Stimulated activated CD4-positive, alpha-beta T cell treated with anti-CD3 and anti-CD28 coated beads, Interleukin-1b, Interleukin-23, amount 100 ng/mL, for 24 hours (primary cell): ENCODE data around the gene PRPF19.

Source experiments
- DNase-seq, 4 experiments: peaks; one replicate each; pipeline ENCODE4 v3.0.0-alpha.2; 2020; ENCODE audit warnings: low read depth in 4 of 4, low spot score in 1 of 4

The PRPF19 gene

DNA sequence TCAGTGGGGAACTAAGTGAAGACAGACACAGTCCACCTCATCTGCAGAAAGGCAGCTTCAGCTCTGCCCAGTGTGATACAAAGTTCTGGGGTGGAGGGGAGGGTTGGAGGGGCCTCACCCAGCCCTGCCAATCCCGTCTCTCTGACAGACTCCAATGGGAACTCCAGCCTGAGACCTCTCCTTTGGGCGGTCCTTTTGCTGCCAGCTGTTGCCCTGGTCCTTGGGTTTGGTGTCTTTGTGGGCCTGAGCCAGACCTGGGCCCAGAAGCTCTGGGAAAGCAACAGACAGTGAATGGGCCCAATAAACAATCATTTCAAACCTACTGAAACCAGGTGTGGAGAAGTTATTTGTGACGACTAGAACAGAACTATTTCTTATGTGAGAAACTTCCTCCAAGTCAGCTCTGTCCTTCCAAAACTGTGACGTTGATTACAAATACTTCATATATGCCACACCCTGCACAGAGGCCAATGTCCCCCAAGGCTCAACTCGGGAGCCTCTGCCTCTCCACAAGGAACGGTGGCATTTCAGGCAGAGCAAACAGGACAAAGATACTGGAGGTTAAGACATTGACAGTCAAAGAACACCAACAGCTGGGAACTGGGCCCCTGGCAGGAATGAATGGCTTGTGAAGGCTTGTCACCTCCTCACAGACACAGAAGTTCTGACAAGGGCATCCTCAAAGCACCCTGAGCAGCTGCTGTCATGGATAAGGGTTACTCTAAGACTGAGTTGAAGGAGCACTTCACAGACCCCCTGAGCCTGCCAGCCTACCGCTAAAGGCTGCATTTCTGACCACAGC is 30.8 kb downstream of the PRPF19 start:
- no peak for DNase-seq

- DNase-seq, result no peak
These were observed 31.7 kb downstream of the PRPF19 start for GRCh38 chr11:60874421-60875365.

DNA sequence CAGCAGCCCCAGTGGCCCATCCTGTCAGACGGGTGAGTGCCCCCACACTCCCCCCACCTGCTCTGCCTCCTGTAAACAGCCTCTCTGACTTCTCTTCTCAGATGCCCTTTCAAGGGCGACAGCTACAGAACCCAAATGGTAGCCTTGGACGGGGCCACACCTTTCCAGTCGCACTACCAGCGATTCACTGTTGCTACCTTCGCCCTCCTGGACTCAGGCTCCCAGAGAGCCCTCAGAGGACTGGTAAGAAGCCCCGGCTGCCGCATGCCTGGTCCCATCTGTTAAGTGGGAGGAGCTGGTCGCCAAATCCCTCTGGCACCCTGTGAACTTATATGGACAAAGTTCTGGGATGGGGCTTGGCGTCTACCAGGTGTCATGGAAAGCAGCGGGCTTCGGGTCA is 32.9 kb downstream of the PRPF19 start:
- DNase-seq, result no peak

DNA sequence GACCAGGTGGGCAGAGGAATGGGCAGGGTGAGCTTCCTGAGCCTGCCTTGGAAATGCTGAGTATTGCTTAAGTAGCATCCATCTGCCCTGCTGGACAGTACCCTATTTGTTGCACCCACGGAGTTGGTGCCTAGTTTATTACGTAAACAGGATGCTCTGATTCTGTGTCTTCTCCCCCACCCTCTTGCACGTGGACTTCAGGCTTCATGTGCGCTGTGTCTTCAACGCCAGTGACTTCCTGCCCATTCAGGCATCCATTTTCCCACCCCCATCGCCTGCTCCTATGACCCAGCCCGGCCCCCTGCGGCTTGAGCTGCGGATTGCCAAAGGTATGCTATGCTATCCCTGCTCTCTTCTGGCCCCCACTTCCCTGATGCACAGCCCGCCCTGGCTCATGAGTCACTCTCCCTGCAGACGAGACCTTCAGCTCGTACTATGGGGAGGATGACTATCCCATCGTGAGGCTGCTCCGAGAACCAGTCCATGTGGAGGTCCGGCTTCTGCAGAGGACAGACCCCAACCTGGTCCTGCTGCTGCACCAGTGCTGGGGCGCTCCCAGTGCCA is 33.3 kb downstream of the PRPF19 start:
- no peak for DNase-seq

- DNase-seq, result no peak
These were observed 34.0 kb downstream of the PRPF19 start for GRCh38 chr11:60872124-60872960.

DNA sequence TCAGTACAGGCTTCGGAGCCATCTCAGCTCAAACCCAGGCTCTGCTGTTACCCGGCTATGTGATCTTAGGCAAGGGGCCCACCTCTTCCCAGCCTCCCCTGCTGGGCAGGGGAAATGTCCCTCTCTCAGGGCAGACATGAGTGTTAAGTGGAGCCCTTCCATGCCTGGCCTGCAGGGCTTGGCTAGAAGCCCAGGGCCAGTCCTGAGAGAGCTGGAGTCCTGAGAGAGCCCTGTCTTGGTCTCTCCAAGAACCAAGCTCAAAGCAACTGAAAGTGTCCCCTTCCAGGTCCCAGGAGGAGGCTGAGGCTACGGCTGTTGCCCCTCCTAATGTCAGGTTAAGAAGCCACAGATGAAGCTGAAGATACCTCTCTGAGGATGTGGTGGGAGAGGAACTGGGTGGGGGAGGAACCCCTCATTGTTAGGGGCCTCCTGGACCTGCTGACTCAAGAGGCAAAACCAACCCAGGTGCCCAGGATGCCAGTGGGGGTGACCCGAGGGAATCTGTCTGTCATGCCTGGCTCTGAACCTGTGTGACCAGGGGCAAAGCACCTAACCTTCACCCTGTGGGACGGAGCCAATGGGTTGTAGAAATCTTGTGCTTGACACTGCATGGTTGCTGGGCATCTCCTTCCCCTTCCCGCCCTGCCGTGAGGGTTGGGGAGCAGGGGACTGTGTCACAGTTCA is 34.9 kb downstream of the PRPF19 start:
- DNase-seq, result no peak

DNA sequence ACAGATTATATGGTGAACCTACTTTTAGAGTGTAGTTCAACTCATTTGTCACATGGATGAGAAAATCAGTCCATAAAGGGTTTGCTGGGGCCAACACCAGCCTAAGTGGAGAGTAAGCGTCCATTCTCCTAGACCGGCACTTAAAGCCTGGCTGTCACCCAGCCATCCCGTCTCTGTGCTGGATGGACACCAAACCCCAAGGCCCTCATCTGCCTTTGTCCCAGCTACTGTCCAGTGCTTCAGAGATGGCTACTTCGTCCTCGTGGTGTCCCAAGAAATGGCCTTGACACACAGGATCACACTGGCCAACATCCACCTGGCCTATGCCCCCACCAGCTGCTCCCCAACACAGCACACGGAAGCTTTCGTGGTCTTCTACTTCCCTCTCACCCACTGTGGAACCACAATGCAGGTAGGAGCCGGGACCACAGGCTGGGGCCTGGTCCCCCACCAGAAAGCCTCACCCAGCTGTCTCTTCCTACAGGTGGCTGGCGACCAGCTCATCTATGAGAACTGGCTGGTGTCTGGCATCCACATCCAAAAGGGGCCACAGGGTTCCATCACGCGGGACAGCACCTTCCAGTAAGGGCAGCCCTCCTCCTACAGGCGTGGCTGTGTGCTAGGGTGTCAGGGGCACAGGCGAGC is 35.5 kb downstream of the PRPF19 start:
- no peak for DNase-seq

- no peak for DNase-seq
These were observed 36.1 kb downstream of the PRPF19 start for GRCh38 chr11:60870276-60870675.

DNA sequence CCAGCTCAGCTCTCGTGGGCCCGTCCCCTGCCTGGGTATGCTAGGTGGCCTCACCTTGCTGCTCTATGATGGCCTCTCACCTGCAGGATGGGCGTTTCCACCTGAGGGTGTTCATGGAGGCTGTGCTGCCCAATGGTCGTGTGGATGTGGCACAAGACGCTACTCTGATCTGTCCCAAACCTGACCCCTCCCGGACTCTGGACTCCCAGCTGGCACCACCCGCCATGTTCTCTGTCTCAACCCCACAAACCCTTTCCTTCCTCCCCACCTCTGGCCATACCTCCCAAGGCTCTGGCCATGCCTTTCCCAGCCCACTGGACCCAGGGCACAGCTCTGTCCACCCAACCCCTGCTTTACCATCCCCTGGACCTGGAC is 36.9 kb downstream of the PRPF19 start:
- no peak for DNase-seq

DNA sequence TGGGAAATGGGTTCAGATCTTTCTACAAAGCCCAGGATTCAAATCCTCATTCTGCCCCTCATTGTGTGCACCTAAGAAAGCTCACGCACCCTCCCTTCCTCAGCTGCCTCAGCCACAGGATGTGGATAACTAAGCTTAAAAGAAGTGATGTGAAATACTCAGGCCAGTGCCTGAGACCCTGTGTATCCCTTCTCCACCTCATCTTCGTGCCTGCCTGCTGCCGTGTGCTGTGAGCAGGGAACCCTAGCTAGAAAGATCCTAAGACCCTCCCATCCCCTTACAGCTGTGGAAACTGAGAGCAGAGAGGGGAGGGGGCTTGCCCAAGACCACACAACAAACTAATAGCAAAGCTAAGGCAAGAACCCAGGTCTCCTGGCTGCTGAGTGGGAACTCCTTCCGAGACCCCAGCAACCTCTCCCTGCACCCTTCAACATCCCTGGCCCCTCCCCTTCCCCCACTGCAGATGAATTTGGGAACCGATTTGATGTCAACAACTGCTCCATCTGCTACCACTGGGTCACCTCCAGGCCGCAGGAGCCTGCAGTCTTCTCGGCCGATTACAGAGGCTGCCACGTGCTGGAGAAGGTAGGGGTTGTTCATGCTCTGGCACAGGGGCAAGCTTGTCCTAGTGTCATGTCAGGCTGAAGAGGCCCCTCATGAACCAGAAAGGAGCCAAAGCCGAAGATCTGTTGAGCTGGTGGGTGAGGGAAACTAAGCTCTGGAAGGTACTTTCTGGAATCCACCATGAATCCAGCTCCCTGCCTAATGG is 37.5 kb downstream of the PRPF19 start:
- DNase-seq, result no peak

DNA sequence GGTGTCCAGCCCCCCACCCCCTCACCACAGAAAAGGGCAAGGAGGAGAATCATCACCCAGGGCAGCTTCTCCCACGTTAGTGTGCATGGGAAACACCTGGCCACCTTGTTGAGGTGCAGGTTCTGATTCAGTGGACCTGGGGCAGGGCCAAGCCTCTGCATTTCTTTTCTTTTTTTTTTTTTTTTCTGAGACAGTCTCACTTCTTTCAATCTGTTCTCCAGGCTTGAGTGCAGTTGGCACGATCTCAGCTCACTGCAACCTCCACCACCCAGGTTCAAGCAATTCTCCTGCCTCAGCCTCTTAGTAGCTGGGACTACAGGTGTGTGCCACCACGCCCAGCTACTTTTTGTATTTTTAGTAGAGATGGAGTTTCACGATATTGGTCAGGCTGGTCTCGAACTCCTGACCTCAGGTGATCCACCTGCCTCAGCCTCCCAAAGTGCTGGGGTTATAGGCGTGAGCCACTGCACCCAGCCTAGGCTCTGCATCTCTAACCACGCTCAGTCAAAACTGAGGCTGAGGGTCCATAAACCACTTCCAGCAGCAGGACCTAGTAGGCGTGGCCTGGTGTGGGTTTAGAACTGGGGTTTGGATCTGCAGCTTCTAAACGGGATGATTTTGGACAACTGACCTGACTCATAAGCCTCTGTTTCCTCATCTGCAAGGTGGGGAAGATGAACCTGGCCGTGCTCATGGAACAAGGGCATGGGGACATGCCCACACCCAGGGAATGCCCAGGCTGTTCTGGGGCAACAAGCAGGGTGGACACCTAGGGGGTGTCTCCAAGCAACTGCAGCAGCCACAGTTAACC is 38.3 kb downstream of the PRPF19 start:
- no peak for DNase-seq

GRCh38 chr11:60866911-60867870 is 39.2 kb downstream of the PRPF19 start, which contains the start of gene ZP1:
Gene ZP1 (plus strand): TSS chr11:60867542. CDS start chr11:60867562, 20 bp downstream.
- no peak for DNase-seq

DNA sequence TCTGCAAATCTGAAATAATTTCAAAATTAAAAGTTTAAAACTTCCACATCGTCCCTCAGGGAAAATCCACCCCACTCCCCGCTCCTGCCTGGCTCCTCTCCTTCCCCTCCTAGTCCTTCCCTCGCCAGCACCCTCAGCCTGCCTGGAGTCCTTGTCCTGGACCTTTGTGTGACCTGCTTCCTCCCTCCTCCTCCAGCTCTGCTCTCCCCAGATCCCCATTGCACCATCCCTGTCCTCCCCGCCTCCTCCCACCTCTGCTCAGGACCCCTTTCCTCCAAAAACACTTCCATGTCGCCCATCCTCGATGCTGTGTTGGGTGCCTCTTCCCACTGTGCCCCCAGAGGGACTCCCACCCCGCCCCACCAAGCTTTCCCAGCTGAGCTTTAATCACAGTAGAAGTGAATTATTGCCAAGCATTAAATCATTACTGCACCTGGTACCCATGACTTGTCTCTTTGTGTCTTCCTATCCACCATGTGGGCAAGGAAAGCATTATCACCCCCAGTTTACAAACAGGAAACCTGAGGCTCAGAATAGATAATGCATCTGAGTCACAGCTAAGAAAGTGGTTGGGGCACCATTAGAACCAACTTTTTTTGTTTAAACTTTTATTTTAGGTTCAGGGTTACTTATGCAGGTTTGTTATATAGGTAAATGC is 41.4 kb downstream of the PRPF19 start:
- no peak for DNase-seq

DNA sequence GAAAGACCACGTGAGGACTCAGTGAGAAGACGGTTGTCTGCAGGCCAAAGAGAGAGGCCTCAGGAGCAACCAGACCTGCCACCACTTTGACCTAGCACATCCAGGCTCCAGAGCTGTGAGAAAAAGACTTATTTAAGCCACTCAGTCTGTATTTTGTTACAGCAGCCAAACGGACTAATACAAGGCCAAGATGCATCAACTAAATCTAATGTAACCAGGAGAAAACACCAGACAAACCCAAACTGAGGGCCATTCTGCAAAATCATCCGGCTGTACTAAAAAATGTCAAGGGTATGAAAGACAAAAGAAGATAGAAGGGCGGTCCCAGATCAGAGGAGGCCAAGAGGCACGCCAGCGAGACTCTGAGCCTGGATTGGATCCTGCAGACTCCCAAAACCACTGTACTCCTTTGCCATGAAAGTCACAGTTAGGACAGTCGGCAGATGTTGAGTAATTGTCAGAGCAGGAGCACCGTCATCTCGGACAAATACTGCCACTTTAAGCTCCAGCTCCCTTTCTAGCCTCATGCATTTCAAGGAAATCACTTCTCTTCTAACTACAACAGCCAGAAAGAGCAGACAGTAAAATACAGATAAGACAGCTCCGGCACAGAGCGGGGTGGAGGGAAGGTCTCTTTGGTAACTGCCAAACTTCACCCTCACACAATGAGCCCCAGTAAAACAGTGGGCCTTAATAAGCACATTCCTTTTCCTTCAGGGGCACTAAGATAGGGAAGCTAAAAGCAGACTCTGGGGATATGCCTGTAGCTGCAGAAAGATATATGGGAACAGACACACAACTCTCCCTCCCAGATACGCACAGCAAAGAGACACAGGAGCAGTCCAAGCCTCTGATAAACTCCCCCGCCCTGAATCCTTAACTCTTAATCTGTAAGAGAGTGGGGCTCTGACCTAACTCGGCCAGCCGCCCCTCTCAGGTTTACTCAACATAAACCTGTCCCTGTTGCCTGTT is 42.5 kb downstream of the PRPF19 start:
- no peak for DNase-seq

GRCh38 chr11:60862171-60862570 is 44.2 kb downstream of the PRPF19 start:
- no peak for DNase-seq
